GM15510 (cell line): ENCODE data around the gene LRRTM4.

ENCODE experiments used
- POLR2A ChIP-seq: IDR thresholded peaks from 3 replicates; pipeline ENCODE4 v1.6.1; 2011; ENCODE audit warnings: borderline replicate concordance; ENCODE audit not compliant: insufficient read length; ENCODE audit errors: extremely low read depth

LRRTM4 gene

DNA sequence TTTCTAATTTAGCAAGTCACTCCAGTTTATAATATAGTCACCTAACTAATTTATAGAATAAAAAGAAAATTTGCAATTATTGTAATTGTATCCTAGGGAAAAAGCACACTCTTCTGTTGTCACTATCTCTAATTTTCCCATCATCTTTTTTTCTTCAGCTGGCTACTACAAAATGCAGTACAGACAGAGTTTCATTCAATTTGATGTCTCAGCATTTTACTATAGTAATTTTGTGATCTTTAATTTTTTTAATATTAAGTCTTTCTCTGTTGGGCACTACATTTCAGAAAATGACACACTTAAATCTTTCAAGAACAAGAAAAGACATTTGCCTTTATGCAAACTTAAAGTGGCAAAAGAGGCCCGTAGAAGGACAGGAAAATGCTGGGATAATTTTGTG lies 118.0 kb downstream of the LRRTM4 start:
- TF ChIP-seq POLR2A = no peak

GRCh38 chr2:77398970-77399600 lies 123.1 kb downstream of the LRRTM4 start:
- TF ChIP-seq POLR2A = no peak

DNA sequence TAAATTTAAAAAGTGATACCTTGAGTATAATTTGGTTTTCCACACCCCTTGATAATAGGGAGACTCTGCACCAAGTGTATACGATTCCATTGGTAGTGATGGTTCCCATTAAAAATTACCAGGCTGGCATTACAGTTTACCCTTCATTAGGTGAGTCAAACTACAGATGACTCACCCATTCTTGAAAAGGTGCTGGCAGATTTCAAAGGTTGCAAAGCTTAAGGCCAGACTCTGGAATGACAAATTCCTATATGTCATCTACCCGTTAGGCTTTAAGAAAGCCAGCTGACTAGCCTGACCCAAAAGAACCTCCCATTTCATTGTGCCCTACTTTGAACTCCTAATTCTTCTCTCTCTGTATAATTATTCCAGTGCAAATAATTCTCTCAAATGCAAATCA lies 124.4 kb downstream of the LRRTM4 start:
- no peak for TF ChIP-seq POLR2A

GRCh38 chr2:77395011-77395410 lies 127.2 kb downstream of the LRRTM4 start:
- no peak for TF ChIP-seq POLR2A

DNA sequence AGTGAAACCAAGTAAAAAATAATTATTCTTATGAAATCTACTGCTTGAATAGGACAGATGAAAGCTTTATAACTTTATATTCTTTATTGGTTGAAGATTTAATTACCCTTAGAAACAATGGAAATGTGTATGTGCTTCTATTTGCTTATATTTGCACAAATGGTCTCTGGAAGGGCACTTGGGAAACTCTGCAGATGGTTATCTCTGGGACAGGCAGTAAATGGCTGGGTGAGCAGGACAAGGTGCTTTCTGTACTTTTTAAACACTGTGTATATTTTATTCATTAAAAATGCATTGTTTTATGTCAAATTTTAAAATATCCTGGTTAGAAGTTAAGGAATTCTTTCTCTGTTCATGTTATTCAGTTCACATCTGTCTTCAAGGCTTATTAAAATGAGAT lies 131.1 kb downstream of the LRRTM4 start:
- no peak for TF ChIP-seq POLR2A

DNA sequence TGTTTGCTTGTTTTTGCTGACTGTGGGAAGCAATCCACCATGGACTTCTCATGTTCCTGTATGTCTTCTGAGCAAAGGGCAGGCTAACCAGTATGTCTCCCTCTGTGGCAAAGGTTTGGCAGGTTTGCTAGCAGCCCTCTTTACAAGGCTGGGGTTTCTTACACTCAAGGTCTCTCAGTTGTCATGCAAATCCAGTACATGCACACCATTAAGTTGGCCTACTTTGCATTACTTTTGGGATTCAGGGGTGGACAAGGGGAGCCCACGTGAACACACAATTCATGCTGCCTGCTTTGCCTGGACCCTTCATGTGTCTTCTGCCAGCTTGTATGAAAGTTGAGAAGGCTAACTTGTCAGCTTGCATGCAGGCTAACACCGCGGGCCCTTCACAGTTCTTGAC lies 134.9 kb downstream of the LRRTM4 start:
- no peak for TF ChIP-seq POLR2A

DNA sequence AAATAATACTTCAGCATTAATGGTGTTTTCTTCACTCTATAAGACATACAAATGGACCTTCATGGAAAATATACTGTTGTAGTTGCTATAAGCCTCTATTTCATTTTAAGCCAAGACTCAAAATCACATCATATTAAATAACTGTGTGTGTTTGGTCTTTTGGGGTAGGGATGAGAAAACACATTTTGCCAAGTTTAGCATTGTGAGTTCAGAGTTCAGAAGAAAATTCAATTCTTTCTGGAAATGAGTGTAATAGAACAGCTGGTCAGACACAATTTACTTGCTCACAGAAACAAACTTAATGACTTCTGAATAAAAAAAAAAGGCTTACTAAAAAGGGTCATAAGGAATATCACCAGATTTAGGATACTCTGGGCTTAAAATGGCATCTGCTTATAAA lies 149.5 kb downstream of the LRRTM4 start:
- TF ChIP-seq POLR2A = no peak

DNA sequence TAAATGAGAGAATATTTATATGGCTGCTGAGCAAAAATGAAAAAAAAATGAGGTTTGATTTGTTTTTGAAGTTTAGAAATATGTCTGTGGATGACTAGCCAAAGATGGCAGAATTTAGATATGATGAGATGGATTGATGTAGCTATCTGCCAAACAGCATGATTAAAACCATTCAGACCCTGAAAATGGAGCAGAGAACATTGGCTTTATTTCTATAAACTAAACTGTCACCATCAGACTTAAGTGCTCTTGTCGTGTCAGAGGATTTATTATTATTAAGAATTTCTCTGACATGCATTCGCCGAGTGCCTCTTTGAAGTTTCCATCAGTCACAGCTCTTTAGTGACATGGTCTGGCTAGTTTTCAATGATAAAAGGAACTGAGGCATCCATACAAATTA lies 151.7 kb downstream of the LRRTM4 start:
- no peak for TF ChIP-seq POLR2A

DNA sequence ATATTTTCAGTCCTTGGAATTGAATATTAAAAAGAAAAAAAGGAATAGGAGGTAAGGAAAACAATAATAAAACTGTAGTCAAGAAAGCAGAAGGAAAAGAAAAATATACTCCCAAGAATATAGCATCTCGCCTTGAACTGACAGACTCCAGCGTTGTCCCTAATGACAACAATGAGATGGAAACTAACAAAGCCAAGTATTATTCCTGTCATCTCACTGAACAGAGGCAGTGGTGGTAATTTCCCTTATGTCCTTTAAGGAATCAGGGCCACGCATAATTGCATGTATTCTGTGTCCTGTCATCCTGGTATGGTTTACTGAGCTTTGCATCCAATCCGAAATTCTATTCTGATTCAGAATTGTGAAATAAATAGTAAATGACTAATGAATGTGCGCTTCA lies 158.9 kb downstream of the LRRTM4 start:
- TF ChIP-seq POLR2A = no peak

GRCh38 chr2:77348821-77349220 lies 173.4 kb downstream of the LRRTM4 start:
- no peak for TF ChIP-seq POLR2A

DNA sequence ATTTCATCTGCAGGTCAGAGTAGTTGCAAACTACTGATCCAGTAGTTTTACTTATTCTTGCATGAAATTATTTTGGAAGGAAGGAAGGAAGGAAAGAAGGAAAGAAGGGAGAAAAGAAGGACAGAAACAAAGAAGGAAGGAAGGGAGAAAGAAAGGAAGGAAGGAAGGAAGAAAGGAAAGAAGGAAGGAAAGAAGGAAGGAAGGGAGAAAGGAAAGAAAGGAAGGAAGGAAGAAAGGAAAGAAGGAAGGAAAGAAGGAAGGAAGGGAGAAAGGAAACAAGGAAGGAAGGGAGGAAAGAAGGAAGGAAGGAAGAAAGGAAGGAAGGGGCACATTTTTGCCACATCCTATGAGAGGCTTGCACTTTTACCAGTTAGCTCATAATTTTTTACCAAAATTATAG lies 186.2 kb downstream of the LRRTM4 start:
- no peak for TF ChIP-seq POLR2A

GRCh38 chr2:77328134-77328931 lies 193.8 kb downstream of the LRRTM4 start:
- no peak for TF ChIP-seq POLR2A

GRCh38 chr2:77325395-77325794 lies 196.8 kb downstream of the LRRTM4 start:
- no peak for TF ChIP-seq POLR2A

GRCh38 chr2:77322431-77322830 lies 199.7 kb downstream of the LRRTM4 start:
- no peak for TF ChIP-seq POLR2A

- no peak for TF ChIP-seq POLR2A
These were observed 207.5 kb downstream of the LRRTM4 start for GRCh38 chr2:77314721-77315120.

GRCh38 chr2:77310416-77310815 lies 211.8 kb downstream of the LRRTM4 start:
- TF ChIP-seq POLR2A = no peak

GRCh38 chr2:77309725-77310124 lies 212.5 kb downstream of the LRRTM4 start:
- no peak for TF ChIP-seq POLR2A

DNA sequence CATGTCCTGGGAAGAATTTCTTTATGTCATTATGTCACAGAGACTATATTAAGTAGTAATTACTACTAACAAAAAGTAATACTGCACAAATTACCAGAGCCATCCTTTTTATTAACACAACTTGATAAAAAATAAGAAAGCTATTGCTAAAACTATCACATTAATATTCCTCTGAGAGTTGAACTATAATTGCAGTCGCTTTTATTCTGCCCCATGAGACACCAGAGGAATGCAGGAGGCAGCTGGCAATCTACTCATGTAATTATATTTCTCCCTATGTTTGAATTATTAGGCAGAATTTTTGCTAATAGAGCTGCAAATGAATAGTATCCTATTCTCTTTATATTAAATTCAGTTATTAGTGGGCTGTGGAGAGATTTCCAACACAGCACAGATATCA lies 220.7 kb downstream of the LRRTM4 start:
- no peak for TF ChIP-seq POLR2A

DNA sequence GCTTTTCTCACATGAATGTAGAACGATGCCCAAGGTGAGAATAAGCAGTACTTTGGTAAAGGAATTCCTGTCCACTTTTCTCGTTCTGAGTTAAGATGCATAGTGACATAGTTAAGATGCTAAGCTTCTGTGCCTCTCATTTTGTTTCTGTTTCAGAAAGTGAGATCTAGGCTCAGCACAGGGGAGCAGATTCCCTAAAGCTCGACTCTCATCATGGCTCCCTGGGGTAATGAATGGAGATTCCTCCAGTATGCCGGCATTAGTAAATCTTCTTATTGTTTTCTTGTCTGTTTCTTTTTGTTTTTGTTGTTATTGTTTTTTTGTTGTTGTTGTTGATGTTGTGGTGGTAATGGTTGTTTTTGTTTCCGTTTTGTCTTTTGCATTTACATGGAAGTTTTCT lies 225.4 kb downstream of the LRRTM4 start:
- no peak for TF ChIP-seq POLR2A
